HAP-1 (cell line): ENCODE measurements around the gene RILPL1.
A peak's percentile ranks its signal among the peaks of the same experiment; 100 is the strongest.
"Not testable (repeated sequence)": the region's sequence is repeated elsewhere in the genome, so short reads cannot be mapped to it uniquely, and the experiment has no call there.

Source experiments
- DNase-seq, 2 experiments: peaks; one replicate each; pipeline ENCODE4 v3.0.0-alpha.2; 2016 to 2020; ENCODE audit warnings: low spot score in 2 of 2
- H3K27me3 ChIP-seq: fragments of 250-450 bp; sonication (Bioruptor Pico); 2 replicates; pipeline ENCODE4 v1.5.1; 2020; ENCODE audit warnings: low read depth, mild to moderate bottlenecking, moderate library complexity
- H3K36me3 ChIP-seq: fragments of 250-450 bp; sonication (Bioruptor Pico); replicated peaks from 2 replicates; pipeline ENCODE4 v1.5.1; 2020; ENCODE audit warnings: mild to moderate bottlenecking
- H3K4me1 ChIP-seq: fragments of 250-450 bp; sonication (Bioruptor Pico); 2 replicates; pipeline ENCODE4 v1.5.1; 2020; ENCODE audit warnings: mild to moderate bottlenecking
- H3K4me3 ChIP-seq: fragments of 250-450 bp; sonication (Bioruptor Pico); 2 replicates; pipeline ENCODE4 v1.5.1; 2020; ENCODE audit warnings: mild to moderate bottlenecking, moderate library complexity
- H3K9me3 ChIP-seq: fragments of 250-450 bp; sonication (Bioruptor Pico); 2 replicates; pipeline ENCODE4 v1.5.1; 2020; ENCODE audit warnings: mild to moderate bottlenecking, moderate library complexity
- in situ Hi-C: fragments of 300-500 bp; cut with MboI; formaldehyde crosslinking; loops from 3 replicates; pipeline ENCODE4 v1.14.3; 2020; ENCODE audit warnings: low sequenced_read_pairs, inconsistent platforms, mixed read lengths

RILPL1 gene

DNA sequence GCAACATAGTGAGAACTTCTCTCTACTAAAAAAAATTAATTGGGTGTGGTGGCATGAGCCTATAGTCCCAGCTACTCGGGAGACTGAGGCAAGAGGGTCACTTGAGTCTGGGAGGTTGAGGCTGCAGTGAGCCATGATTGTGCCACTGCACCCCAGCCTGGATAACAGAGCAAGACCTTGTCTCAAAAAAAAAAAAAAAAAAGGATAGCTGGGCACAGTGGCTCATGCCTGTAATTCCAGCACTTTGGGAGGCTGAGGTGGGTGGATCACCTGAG, 81.3 kb downstream of the RILPL1 start:
- H3K36me3 ChIP-seq, H3K4me1 ChIP-seq, DNase-seq, H3K27me3 ChIP-seq, H3K4me3 ChIP-seq, H3K9me3 ChIP-seq, in situ Hi-C loops: not testable (repeated sequence)

GRCh38 chr12:123450636-123451035, 82.9 kb downstream of the RILPL1 start:
- Histone ChIP-seq H3K4me1 (no peaks in the 10 kb centered on the region; the same call in 1 of the 2 replicates), H3K27me3 (no peaks in the 10 kb centered on the region), H3K4me3 (no peak overlapping the region), H3K36me3 (no peaks in the 10 kb centered on the region), H3K9me3 (no peaks in the 10 kb centered on the region)
- in situ Hi-C loops = no loop called here
- no peak for DNase-seq

GRCh38 chr12:123449856-123450255, 83.7 kb downstream of the RILPL1 start:
- in situ Hi-C loops = no loop called here

DNA sequence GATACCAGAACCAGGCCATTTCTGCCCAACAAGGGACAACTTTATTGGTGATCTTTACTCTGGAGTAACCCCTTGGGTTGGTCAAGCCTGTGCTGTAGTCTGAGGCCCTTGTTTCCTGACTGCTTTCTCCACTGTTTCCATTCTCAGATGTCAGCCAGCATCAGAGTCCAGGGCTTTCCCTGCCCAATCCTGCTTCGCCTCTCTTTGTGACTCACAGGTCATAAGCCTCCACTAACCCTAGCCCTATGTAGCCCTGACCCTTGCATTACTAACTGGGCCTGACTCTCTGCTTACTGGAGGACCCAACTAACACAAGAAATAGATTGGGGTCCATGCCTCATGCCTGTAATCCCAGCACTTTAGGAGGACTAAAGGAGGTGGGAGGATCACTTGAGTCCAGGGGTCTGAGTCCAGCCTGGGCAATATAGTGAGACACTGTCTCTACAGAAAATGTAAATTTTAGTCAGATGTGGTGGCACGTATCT, 84.2 kb downstream of the RILPL1 start:
- Histone ChIP-seq H3K27me3 (no peaks in the 10 kb centered on the region), H3K4me1 (no peaks in the 10 kb centered on the region; the same call in 1 of the 2 replicates), H3K36me3 (no peaks in the 10 kb centered on the region), H3K9me3 (no peaks in the 10 kb centered on the region), H3K4me3 (no peak overlapping the region)
- DNase-seq = no peak
- in situ Hi-C loops = no loop called here

More at GRCh38 chr12:123449856-123450255, 83.7 kb downstream of the RILPL1 start:
- no peak for DNase-seq
- H3K27me3 ChIP-seq = no peaks in the 10 kb centered on the region
- no peaks in the 10 kb centered on the region for H3K36me3 ChIP-seq
- no peaks in the 10 kb centered on the region for H3K9me3 ChIP-seq
- H3K4me1 ChIP-seq = no peaks in the 10 kb centered on the region; the same call in 1 of the 2 replicates
- H3K4me3 ChIP-seq = no peak overlapping the region

- no peak for DNase-seq
- no peaks in the 10 kb centered on the region for H3K36me3 ChIP-seq
- H3K9me3 ChIP-seq = no peaks in the 10 kb centered on the region
- H3K4me1 ChIP-seq = no peaks in the 10 kb centered on the region; the same call in none of the 2 replicates
- H3K4me3 ChIP-seq = no peak overlapping the region
- in situ Hi-C loops = no loop called here
- no peaks in the 10 kb centered on the region for H3K27me3 ChIP-seq
These were observed 87.2 kb downstream of the RILPL1 start for GRCh38 chr12:123446333-123446713.

DNA sequence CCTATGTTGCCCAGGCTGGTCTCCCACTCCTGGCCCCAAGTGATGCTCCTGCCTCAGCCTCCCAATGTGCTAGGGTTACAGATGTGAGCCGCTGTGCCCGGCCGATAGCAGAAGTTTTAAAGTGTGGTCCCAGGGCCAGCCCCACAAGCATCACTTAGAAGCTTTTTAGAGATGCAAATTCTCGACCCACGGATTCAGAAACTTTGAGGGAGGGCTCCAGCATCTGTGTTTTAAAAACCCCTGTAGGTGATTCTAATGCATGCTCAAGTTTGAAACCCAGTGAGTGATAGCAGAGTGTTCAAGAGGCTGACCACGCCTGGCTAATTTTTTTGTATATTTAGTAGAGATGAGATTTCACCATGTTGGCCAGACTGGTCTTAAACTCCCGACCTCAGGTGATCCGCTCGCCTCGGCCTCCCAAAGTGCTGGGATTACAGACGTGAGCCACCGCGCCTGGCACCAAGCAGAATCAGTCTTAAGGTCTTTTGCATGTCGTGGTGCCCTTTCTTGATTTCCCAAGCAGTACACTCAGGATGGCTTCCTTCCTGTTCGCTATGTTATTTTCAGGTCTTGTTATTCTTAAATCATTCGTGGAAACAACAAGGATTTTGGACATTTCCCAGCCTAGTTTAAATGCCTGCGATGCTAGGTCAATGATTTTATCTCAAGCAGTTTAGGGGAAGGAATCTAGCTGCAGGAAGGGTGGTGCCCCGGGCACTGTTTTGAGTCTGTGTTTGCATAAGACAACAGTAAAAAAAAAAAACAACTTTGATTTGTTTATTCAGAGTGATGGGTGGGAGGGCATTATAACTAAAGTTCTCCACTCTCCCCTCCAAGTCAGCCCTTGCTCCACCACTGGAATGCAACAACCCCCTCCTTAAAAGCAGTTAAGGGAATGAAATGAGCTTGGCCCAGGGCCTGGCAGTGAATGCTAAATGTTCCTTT, 87.9 kb downstream of the RILPL1 start:
- no peaks in the 10 kb centered on the region for H3K9me3 ChIP-seq
- peak in 1 of 2 experiments; percentile 12 for DNase-seq
- in situ Hi-C loops = no loop called here
- H3K27me3 ChIP-seq = no peaks in the 10 kb centered on the region
- H3K4me1 ChIP-seq = no peaks in the 10 kb centered on the region; the same call in none of the 2 replicates
- H3K4me3 ChIP-seq = no peak overlapping the region
- no peaks in the 10 kb centered on the region for H3K36me3 ChIP-seq

- DNase-seq = no peak
- Histone ChIP-seq H3K4me3 (no peak overlapping the region), H3K9me3 (no peaks in the 10 kb centered on the region), H3K27me3 (no peaks in the 10 kb centered on the region), H3K4me1 (no peaks in the 10 kb centered on the region; the same call in none of the 2 replicates), H3K36me3 (no peaks in the 10 kb centered on the region)
- in situ Hi-C loops = no loop called here
These were observed 89.2 kb downstream of the RILPL1 start for GRCh38 chr12:123444092-123445026.

DNA sequence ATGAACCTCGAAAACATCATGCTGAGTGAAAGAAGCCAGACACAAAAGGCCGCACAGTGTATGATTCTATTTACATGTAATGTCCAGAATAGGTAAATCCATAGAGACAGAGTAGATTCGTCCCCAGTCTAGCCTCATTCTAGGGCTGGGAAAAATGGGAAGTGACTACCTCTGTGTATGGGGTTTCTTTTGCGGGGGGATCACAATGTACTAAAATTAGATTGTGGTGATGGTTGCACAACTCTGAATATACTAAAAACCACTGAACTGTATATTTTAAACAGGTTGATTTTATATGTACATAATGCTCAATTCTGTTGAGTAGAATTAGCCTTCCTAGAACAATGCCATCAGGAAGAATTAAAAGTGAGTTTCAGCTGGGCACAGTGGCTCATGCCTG, 90.7 kb downstream of the RILPL1 start:
- Histone ChIP-seq H3K4me1 (no peaks in the 10 kb centered on the region; the same call in none of the 2 replicates), H3K36me3 (no peaks in the 10 kb centered on the region), H3K9me3 (no peaks in the 10 kb centered on the region), H3K4me3 (no peak overlapping the region), H3K27me3 (no peaks in the 10 kb centered on the region)
- in situ Hi-C loops = no loop called here
- no peak for DNase-seq

DNA sequence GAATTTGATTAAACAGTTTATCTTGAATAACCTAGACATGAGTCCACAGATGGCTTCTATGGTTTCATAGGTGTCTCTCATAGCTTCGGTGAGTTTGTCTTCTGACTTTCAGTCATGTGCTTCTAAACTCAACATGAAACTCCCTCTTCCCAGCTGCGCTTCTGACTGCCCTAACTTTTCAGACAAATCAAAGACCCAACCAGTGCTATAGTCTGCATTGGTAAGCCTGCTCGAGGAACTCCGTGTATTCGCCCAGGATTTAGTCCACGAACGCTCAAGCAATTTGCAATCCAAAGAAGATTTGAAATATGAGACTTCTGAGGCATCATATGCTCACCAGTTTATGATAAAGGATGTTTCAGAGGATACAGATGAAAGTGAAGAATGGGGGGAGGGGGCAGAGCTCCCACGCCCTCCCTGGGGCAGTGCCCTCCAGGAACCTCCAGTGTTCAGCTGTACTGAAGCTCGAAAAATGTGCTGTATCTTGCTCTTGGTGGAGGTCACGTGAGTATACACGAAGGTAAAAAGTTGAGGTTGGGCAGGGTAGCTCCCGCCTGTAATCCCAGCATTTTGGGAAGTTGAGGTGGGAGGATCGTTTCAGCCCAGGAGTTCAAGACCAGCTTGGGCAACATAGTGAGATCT, 91.9 kb downstream of the RILPL1 start:
- H3K9me3 ChIP-seq = no peaks in the 10 kb centered on the region
- no peak for DNase-seq
- H3K4me3 ChIP-seq = no peak overlapping the region
- no peaks in the 10 kb centered on the region; the same call in none of the 2 replicates for H3K4me1 ChIP-seq
- H3K36me3 ChIP-seq = no peaks in the 10 kb centered on the region
- in situ Hi-C loops = no loop called here
- no peaks in the 10 kb centered on the region for H3K27me3 ChIP-seq

DNA sequence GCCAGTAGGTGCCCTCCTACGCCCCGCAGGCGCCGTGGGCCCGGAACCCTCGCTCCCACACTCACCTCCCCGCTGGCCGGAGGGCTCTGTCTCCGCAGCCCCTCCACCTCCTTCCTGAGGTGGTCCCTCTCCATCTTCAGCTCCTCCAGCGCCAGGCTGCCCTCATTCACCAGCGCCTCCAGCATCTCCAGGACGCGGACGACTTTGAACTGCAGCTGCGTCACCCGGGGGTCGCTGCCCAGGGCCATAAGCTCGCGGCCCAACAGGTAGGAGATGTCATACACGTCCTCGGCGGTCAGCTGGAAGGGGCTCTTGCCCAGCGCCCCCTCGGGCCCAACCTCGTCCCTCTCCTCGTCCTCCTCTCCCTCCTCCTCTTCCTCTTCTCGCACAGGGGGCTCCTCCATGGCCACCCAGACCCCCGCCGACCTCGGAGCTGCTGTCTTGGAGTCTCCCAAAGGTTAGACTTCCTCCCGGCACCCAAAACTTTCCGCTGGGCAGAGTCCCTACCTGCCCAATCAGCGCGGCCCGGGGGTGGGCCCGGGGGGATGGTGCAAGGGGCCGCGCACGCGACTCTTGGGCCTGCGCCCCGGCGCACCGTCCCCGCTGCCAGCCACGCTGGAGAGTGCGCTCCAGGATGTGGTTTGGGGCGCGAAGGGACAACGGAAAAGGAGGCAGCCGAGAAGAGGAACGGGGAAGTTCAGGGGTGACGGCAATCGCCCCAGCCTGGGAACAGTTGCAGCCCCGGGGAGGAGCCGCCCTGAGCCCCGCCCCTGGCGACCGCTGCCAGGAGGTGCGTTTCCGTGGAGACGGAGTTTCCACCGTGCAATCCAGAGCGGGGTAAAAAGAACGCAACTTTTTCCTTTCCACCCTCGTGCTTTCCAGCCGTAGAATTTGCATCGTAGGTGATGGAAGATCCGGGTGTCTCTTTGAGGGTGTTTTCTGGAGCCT, 97.2 kb downstream of the RILPL1 start, which contains the start of gene RILPL2:
RILPL2 (minus strand) TSS at position 668 of the 948 bp plus-strand sequence; CDS start at position 404, 264 bp downstream.
- Histone ChIP-seq H3K36me3 (no peaks in the 10 kb centered on the region; the same call in 1 of the 2 replicates), H3K4me3 (peak within 1 kb of the TSS; percentile 60), H3K9me3 (no peaks in the 10 kb centered on the region), H3K27me3 (no peaks in the 10 kb centered on the region), H3K4me1 (peaks cover 2% of the 10 kb centered on the region; the same call in 1 of the 2 replicates)
- DNase-seq = peak; percentile 65 to 88
- in situ Hi-C loops = no loop called here

- no peaks in the 10 kb centered on the region for H3K9me3 ChIP-seq
- H3K4me1 ChIP-seq = peaks cover 2% of the 10 kb centered on the region; the same call in 1 of the 2 replicates
- H3K27me3 ChIP-seq = no peaks in the 10 kb centered on the region
- DNase-seq = no peak
- no peaks in the 10 kb centered on the region; the same call in 1 of the 2 replicates for H3K36me3 ChIP-seq
- in situ Hi-C loops = no loop called here
- H3K4me3 ChIP-seq = peak overlapping the region; percentile 60
These were observed 97.9 kb downstream of the RILPL1 start for GRCh38 chr12:123435636-123436016.

DNA sequence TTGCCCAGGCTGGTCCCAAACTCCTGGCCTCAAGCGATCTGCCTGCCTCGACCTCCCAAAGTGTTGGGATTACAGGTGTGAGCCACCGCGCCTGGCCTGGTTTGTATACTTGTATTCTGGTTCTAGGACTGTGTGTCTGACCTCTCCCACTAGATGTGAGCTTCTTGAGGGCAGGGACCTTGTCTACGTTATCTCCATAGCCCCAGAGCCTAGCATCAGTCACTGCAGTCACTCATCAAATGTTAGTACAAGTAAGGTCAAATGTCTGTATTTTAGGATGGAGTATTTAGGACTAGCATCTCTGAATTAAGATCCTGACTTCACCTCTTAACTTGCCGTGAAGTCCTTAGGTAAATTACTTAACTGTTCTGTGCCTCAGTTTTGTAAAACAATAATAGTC, 99.9 kb downstream of the RILPL1 start:
- no peaks in the 10 kb centered on the region; the same call in 1 of the 2 replicates for H3K36me3 ChIP-seq
- DNase-seq = no peak
- in situ Hi-C loops = no loop called here
- no peaks in the 10 kb centered on the region for H3K9me3 ChIP-seq
- H3K27me3 ChIP-seq = no peaks in the 10 kb centered on the region
- peaks cover 2% of the 10 kb centered on the region; the same call in 1 of the 2 replicates for H3K4me1 ChIP-seq
- no peak overlapping the region for H3K4me3 ChIP-seq
